GM12878 (cell line): ENCODE data around the gene CCDC182. TPM values are rescaled to one million over a fixed set of nuclear protein-coding genes. Genes with fewer than 3 reads are reported as not detected.

Experiments
- ATAC-seq: fragments of 200-7000 bp; cut with Tn5 transposase; 3 replicates; pipeline ENCODE4 v1.9.1; 2020; ENCODE audit warnings: mild to moderate bottlenecking, moderate library complexity
- BruUV-seq: library from RNA; stranded (reverse); fragments of 400-500 nt; replicated peaks from 2 replicates; lab custom pipeline; 2021; lab: Mats Ljungman, UMichigan
- CTCF ChIA-PET: fragments of 300-600 bp; sonication (Branson Sonifier 250); formaldehyde crosslinking; extraction: SDS; loops from one replicate; lab custom pipeline; 2021; ENCODE audit warnings: inconsistent platforms; lab: Yijun Ruan, JAX
- POLR2A ChIA-PET: fragments of 350-600 bp; formaldehyde crosslinking; extraction: SDS; loops from one replicate; lab custom pipeline; 2021; ENCODE audit warnings: inconsistent platforms; lab: Charles Lee
- RAD21 ChIA-PET: fragments of 300-600 bp; sonication (Branson Sonifier 250); formaldehyde crosslinking; loops from one replicate; lab custom pipeline; 2023; ENCODE audit warnings: antibody characterized with exemption; ENCODE audit not compliant: unreplicated experiment; lab: Charles Lee
- SMC1A ChIA-PET: fragments of 300-600 bp; sonication (Branson Sonifier 250); formaldehyde crosslinking; loops from one replicate; lab custom pipeline; 2023; ENCODE audit not compliant: unreplicated experiment, uncharacterized antibody; lab: Charles Lee
- DNase-seq: peaks from one replicate; pipeline ENCODE4 v3.0.0-alpha.2; 2011; ENCODE audit warnings: low read depth, low spot score
- FAIRE-seq: peaks from 3 replicates; lab custom pipeline; 2011; peaks lifted over from hg19 to GRCh38; lab: Jason Lieb, UNC
- H2AFZ ChIP-seq: 2 replicates; pipeline ENCODE4 v1.6.0; 2011; ENCODE audit warnings: low read depth, low read length, control low read depth; ENCODE audit not compliant: control insufficient read depth
- H3K27ac ChIP-seq: 2 replicates; pipeline ENCODE4 v1.5.1; 2011; ENCODE audit warnings: control low read depth; ENCODE audit not compliant: control insufficient read depth, insufficient read depth
- H3K27me3 ChIP-seq, 2 experiments: replicated peaks in 1 of 2; 2 replicates each; pipeline versions ENCODE4 v1.6.0 to v1.6.1; 2011; ENCODE audit warnings: low read length in 1 of 2; ENCODE audit not compliant: control insufficient read depth in 2 of 2, insufficient read depth in 2 of 2
- H3K36me3 ChIP-seq, 2 experiments: 2 replicates each; pipeline ENCODE4 v1.5.1; 2011; ENCODE audit warnings: low read length in 1 of 2; ENCODE audit not compliant: control insufficient read depth in 2 of 2, insufficient read depth in 2 of 2
- H3K4me1 ChIP-seq: 2 replicates; pipeline ENCODE4 v1.6.1; 2011; ENCODE audit warnings: mild to moderate bottlenecking, low read length, moderate library complexity, mixed read lengths; ENCODE audit not compliant: control insufficient read depth, insufficient read depth
- H3K4me2 ChIP-seq: 2 replicates; pipeline ENCODE4 v1.6.0; 2011; ENCODE audit warnings: control low read depth; ENCODE audit not compliant: control insufficient read depth, insufficient read depth
- H3K4me3 ChIP-seq: fragments of 200-600 bp; sonication (generic); 2 replicates; pipeline ENCODE4 v1.5.1; 2016
- H3K79me2 ChIP-seq: 2 replicates; pipeline ENCODE4 v1.6.0; 2011; ENCODE audit warnings: low read length; ENCODE audit not compliant: control insufficient read depth, insufficient read depth
- H3K9ac ChIP-seq: 2 replicates; pipeline ENCODE4 v1.8.0; 2011; ENCODE audit warnings: low read length, control low read depth, mixed read lengths; ENCODE audit not compliant: control insufficient read depth, insufficient read depth
- H3K9me3 ChIP-seq: replicated peaks from 3 replicates; pipeline ENCODE4 v1.5.1; 2011; ENCODE audit warnings: mild to moderate bottlenecking, low read length; ENCODE audit not compliant: control insufficient read depth, insufficient read depth
- H4K20me1 ChIP-seq: 2 replicates; pipeline ENCODE4 v1.6.0; 2011; ENCODE audit not compliant: control insufficient read depth, insufficient read depth
- EED ChIP-seq: sonication (generic); IDR thresholded peaks from 2 replicates; pipeline ENCODE4 v1.6.1; 2016; ENCODE audit warnings: antibody characterized with exemption, low read depth
- EGR1 ChIP-seq, 2 experiments: IDR thresholded peaks; 1 replicate in 1 of 2; 2 replicates in 1 of 2; pipeline ENCODE4 v1.6.1; 2011 to 2012; ENCODE audit warnings: low read depth in 2 of 2, low read length in 2 of 2, borderline replicate concordance in 1 of 2, mild to moderate bottlenecking in 1 of 2, moderate library complexity in 1 of 2
- FOXK2 ChIP-seq: fragments of 450-650 bp; IDR thresholded peaks from 2 replicates; pipeline ENCODE4 v1.6.1; 2017; ENCODE audit warnings: mild to moderate bottlenecking, moderate library complexity
- FOXM1 ChIP-seq: IDR thresholded peaks from 2 replicates; pipeline ENCODE4 v1.6.1; 2012; ENCODE audit warnings: low read depth, mild to moderate bottlenecking, inconsistent platforms, low read length, moderate library complexity
- GATAD2B ChIP-seq: fragments of 450-650 bp; conservative IDR thresholded peaks from 2 replicates; pipeline ENCODE4 v1.6.1; 2017; ENCODE audit warnings: low read depth, mild to moderate bottlenecking, moderate library complexity
- HCFC1 ChIP-seq: fragments of 150-350 bp; IDR thresholded peaks from 2 replicates; pipeline ENCODE4 v1.6.1; 2014; ENCODE audit warnings: low read length
- IRF3 ChIP-seq: fragments of 450-650 bp; IDR thresholded peaks from 2 replicates; pipeline ENCODE4 v1.6.1; 2014; ENCODE audit warnings: mild to moderate bottlenecking
- MYC ChIP-seq: IDR thresholded peaks from 2 replicates; pipeline ENCODE4 v1.6.1; 2011; ENCODE audit warnings: mild to moderate bottlenecking, low read length, moderate library complexity, inconsistent platforms; ENCODE audit not compliant: insufficient read depth, insufficient replicate concordance, insufficient read length, severe bottlenecking
- NKRF ChIP-seq: fragments of 450-650 bp; conservative IDR thresholded peaks from 2 replicates; pipeline ENCODE4 v1.6.1; 2017; ENCODE audit warnings: mild to moderate bottlenecking, moderate library complexity
- NR2C1 ChIP-seq: fragments of 450-650 bp; IDR thresholded peaks from 2 replicates; pipeline ENCODE4 v1.6.1; 2017; ENCODE audit warnings: antibody characterized with exemption, mild to moderate bottlenecking, moderate library complexity
- POLR2AphosphoS2 ChIP-seq: IDR thresholded peaks from 2 replicates; pipeline ENCODE4 v1.6.1; 2011; ENCODE audit warnings: low read depth, mild to moderate bottlenecking, low read length, improper control_type of control experiment, moderate library complexity
- RBBP5 ChIP-seq: fragments of 200-600 bp; sonication (generic); conservative IDR thresholded peaks from 2 replicates; pipeline ENCODE4 v1.6.1; 2016
- RFX5 ChIP-seq: IDR thresholded peaks from 2 replicates; pipeline ENCODE4 v1.6.1; 2011; ENCODE audit warnings: low read depth, low read length, improper control_type of control experiment
- SIN3A ChIP-seq: IDR thresholded peaks from 2 replicates; pipeline ENCODE4 v1.6.1; 2012; ENCODE audit warnings: low read depth, low read length, improper control_type of control experiment
- SMAD1 ChIP-seq: fragments of 450-650 bp; IDR thresholded peaks from 2 replicates; pipeline ENCODE4 v1.6.1; 2018; ENCODE audit warnings: mild to moderate bottlenecking, low read depth; ENCODE audit not compliant: partially characterized antibody
- SMAD5 ChIP-seq: IDR thresholded peaks from 2 replicates; pipeline ENCODE4 v1.6.1; 2016; ENCODE audit warnings: antibody characterized with exemption, low read depth
- TBL1XR1 ChIP-seq: IDR thresholded peaks from 2 replicates; pipeline ENCODE4 v1.6.1; 2012; ENCODE audit warnings: low read depth, low read length, improper control_type of control experiment
- WGBS: methylation state at CpG from one replicate; pipeline ENCODE4 v1.1.6; 2016; ENCODE audit warnings: low lambda C conversion rate; ENCODE audit not compliant: insufficient replicate concordance, insufficient coverage; ENCODE audit errors: missing lambda C conversion rate; 5-methylcytosine and 5-hydroxymethylcytosine counted together
- in situ Hi-C: fragments of 300-500 bp; cut with MboI; formaldehyde crosslinking; loops from 9 replicates; pipeline ENCODE4 v1.14.3; 2018; ENCODE audit warnings: mixed read lengths
- intact Hi-C: fragments of 100-400 bp; cut with micrococcal nuclease; formaldehyde crosslinking; loops from one replicate; pipeline ENCODE4 v1.14.2; 2022; ENCODE audit not compliant: unreplicated experiment
- polyA plus RNA-seq, 11 experiments: library from polyadenylated mRNA; depleted of rRNA in 4 of 11; unstranded in 6 of 11; stranded (reverse) in 5 of 11; fragments of >200 nt; fragmentation: Nextera tagmentation in 4 of 11; fragmentation: Illumina TruSeq in 1 of 11; extraction: Ambion mirVana in 4 of 11; extraction: Trizol in 1 of 11; gene quantifications; 1 replicate in 1 of 11; 2 replicates in 10 of 11; pipeline versions ENCODE4 v1.2.1 to v1.2.3, GENCODE V29; 2011 to 2016; ENCODE audit warnings: inconsistent platforms in 2 of 11, missing spikeins in 2 of 11, low read depth in 1 of 11
- total RNA-seq, 4 experiments: library from RNA; depleted of rRNA in 3 of 4; stranded (reverse); fragments of >200 nt in 3 of 4; fragmentation: Illumina TruSeq in 1 of 4; extraction: Trizol in 1 of 4; gene quantifications; 2 replicates each; pipeline versions ENCODE4 v1.2.1 to v1.2.3, GENCODE V29; 2013 to 2021

Gene CCDC182
- total and polyA plus RNA-seq, 10 of the 15 experiments (the other 5 are each of a cell fraction or from before 2014, with no cell fraction given) = not detected

- BruUV-seq = no TSS peak
- in situ Hi-C loops = no loop called here
- no peaks in the 10 kb centered on the region; a peak in 1 of 4 replicates for H3K27me3 ChIP-seq
- no peaks in the 10 kb centered on the region for H3K9me3 ChIP-seq
- no peaks in the 10 kb centered on the region for H3K36me3 ChIP-seq
- H3K27ac ChIP-seq = no peak overlapping the region
- FAIRE-seq (no peak), ATAC-seq (no peak), DNase-seq (no peak)
- H3K4me1 ChIP-seq = no peaks in the 10 kb centered on the region
- no peak overlapping the region for H3K4me3 ChIP-seq
- ChIA-PET SMC1A (interaction anchor here (1.2 kb wide), 1 partner anchor 154 kb away, joined by 3 read pairs; no protein-coding TSS in a partner anchor), RAD21 (no interaction called here), CTCF (interaction anchor here (0.9 to 1.3 kb wide), 3 partner anchors 80 to 508 kb away, joined by 4 to 6 read pairs (median 5); no protein-coding TSS in a partner anchor), POLR2A (no interaction called here)
- H3K9ac ChIP-seq = no peak overlapping the region
- WGBS = 56% methylated on average over 8 of the region's 8 CpGs
- intact Hi-C loops = no loop called here
- no peaks in the 10 kb centered on the region for H3K79me2 ChIP-seq
- TF ChIP-seq MYC (no peak), SMAD1 (no peak), SMAD5 (no peak), TBL1XR1 (no peak), GATAD2B (no peak), EGR1 (IDR thresholded peaks at IDR 0.05; ENCODE audit: borderline replicate concordance in 1 of 2, low read depth in 2 of 2, low read length in 2 of 2) (no peak), RBBP5 (no peak), SIN3A (no peak)
- no peaks in the 10 kb centered on the region for H4K20me1 ChIP-seq
- no peak overlapping the region for H2AFZ ChIP-seq
- H3K4me2 ChIP-seq = no peak overlapping the region
Measured at GRCh38 chr17:57751348-57751971, 6.4 kb upstream of the CCDC182 start.

GRCh38 chr17:57750895-57751294, 5.8 kb upstream of the CCDC182 start:
- POLR2A ChIA-PET = no interaction called here
- Histone ChIP-seq H3K27ac (no peak overlapping the region), H3K79me2 (no peaks in the 10 kb centered on the region), H3K27me3 (no peaks in the 10 kb centered on the region; a peak in 1 of 4 replicates), H3K9me3 (no peaks in the 10 kb centered on the region), H2AFZ (no peak overlapping the region), H3K4me3 (no peak overlapping the region), H4K20me1 (no peaks in the 10 kb centered on the region), H3K9ac (no peak overlapping the region), H3K36me3 (no peaks in the 10 kb centered on the region), H3K4me1 (no peaks in the 10 kb centered on the region), H3K4me2 (no peak overlapping the region)
- ATAC-seq (no peak), DNase-seq (no peak), FAIRE-seq (no peak)
- RAD21 ChIA-PET = no interaction called here
- SMC1A ChIA-PET = no interaction called here
- intact Hi-C loops (no loop called here), in situ Hi-C loops (no loop called here)
- CTCF ChIA-PET = interaction anchor here (1.9 kb wide), 1 partner anchor 32 kb away, joined by 7 read pairs; no protein-coding TSS in a partner anchor
- BruUV-seq = no TSS peak
- WGBS = 44% methylated on average over 8 of the region's 8 CpGs
- TF ChIP-seq NKRF = no peak
- no peak for TF ChIP-seq NR2C1
- no peak for TF ChIP-seq FOXK2
- TF ChIP-seq EED = no peak
- TF ChIP-seq HCFC1 = no peak
- TF ChIP-seq FOXM1 = no peak
- TF ChIP-seq POLR2AphosphoS2 = no peak
- no peak for TF ChIP-seq IRF3
- TF ChIP-seq RFX5 = no peak
